Fibroblast of lung (primary cell): ENCODE measurements around the gene ANXA6.

Source experiments
- EZH2 ChIP-seq: IDR thresholded peaks from 2 replicates; pipeline ENCODE4 v1.5.1; 2012; ENCODE audit warnings: low read length, control low read depth, mild to moderate bottlenecking; ENCODE audit errors: missing control alignments
- TF ChIP-seq, protein P1 (sequence below), 2 donors: IDR thresholded peaks in 1 of 2; conservative IDR thresholded peaks in 1 of 2; 1 replicate in 1 of 2; 2 replicates in 1 of 2; pipeline ENCODE4 v1.5.1; 2011 to 2012; ENCODE audit warnings: low read length in 2 of 2, control low read depth in 1 of 2, inconsistent platforms in 1 of 2, low read depth in 1 of 2, mild to moderate bottlenecking in 1 of 2

DNA sequence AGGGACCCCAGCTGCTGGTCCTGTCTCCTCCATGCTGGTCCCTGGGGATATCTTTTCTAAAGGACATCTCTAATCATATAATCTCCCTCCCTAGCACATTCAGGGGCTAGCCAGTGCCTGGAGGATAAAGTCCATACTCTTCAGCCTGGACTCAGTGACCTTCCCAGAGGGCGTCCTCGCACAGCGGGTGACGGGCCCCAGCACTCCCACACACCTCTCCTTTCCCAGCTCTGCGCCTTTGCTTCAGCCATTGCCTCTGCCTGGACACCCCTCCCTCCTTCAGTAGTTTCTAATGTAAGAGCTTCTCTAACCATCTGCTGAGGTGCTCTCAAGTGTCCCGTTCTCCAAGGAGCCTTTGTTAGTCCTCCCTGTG is 61.6 kb downstream of the ANXA6 start:
- TF ChIP-seq, protein P1, sequence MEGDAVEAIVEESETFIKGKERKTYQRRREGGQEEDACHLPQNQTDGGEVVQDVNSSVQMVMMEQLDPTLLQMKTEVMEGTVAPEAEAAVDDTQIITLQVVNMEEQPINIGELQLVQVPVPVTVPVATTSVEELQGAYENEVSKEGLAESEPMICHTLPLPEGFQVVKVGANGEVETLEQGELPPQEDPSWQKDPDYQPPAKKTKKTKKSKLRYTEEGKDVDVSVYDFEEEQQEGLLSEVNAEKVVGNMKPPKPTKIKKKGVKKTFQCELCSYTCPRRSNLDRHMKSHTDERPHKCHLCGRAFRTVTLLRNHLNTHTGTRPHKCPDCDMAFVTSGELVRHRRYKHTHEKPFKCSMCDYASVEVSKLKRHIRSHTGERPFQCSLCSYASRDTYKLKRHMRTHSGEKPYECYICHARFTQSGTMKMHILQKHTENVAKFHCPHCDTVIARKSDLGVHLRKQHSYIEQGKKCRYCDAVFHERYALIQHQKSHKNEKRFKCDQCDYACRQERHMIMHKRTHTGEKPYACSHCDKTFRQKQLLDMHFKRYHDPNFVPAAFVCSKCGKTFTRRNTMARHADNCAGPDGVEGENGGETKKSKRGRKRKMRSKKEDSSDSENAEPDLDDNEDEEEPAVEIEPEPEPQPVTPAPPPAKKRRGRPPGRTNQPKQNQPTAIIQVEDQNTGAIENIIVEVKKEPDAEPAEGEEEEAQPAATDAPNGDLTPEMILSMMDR (conservative IDR thresholded peaks at IDR 0.05 in 1 of 2, IDR thresholded peaks at IDR 0.05 in 1 of 2; ENCODE audit: low read depth in 1 of 2, low read length in 2 of 2), result no peak
- TF ChIP-seq EZH2, result no peak
